Measurements from ENCODE around the gene KRT10. TPM values are rescaled to one million over a fixed set of nuclear protein-coding genes. Genes with fewer than 3 reads are reported as not detected.

KRT10 gene
- total and polyA plus RNA-seq, 9 of the 15 experiments (the other 6 are each of a cell fraction or from before 2014, with no cell fraction given): 47.0 to 179 (median 76.2) TPM

GRCh38 chr17:40854175-40854814, 31.9 kb upstream of the KRT10 start:
- Histone ChIP-seq H3K79me2 (ENCODE audit: control insufficient read depth, insufficient read depth, low read length) (no peaks in the 10 kb centered on the region), H2AFZ (ENCODE audit: low read depth, low read length) (peak overlapping the region; percentile 69), H3K4me2 (ENCODE audit: insufficient read depth, low read length) (peak overlapping the region; percentile 7; the same call in 1 of the 2 replicates), H3K9me1 (ENCODE audit: control insufficient read depth, insufficient read depth, low read length) (no peaks in the 10 kb centered on the region), H3K4me3 (no peak overlapping the region), H3K9me3 (replicated peaks; ENCODE audit: control insufficient read depth, insufficient read depth, low read depth, low read length) (no peaks in the 10 kb centered on the region), H3K27ac (ENCODE audit: extremely low read depth, low read depth, low read length) (peak overlapping the region; percentile 66; the same call in 1 of the 3 replicates), H3K27me3 (ENCODE audit: control insufficient read depth in 2 of 2, insufficient read depth in 2 of 2, low read length in 2 of 2) (no peaks in the 10 kb centered on the region), H4K20me1 (replicated peaks; ENCODE audit: control insufficient read depth, insufficient read depth, low read length) (no peaks in the 10 kb centered on the region), H3K9ac (ENCODE audit: insufficient read depth in 1 of 2, low read depth in 2 of 2, low read length in 2 of 2) (no peak overlapping the region; a peak in 1 of 4 replicates), H3K36me3 (ENCODE audit: control insufficient read depth, insufficient read depth, low read length) (no peaks in the 10 kb centered on the region), H3K4me1 (replicated peaks in 1 of 2; ENCODE audit: control insufficient read depth in 2 of 2, insufficient read depth in 2 of 2, low read length in 2 of 2) (peaks cover 0 to 19% of the 10 kb centered on the region in 2 experiments; a peak in 3 of 5 replicates)
- 8% methylated on average over 6 of the region's 6 CpGs for WGBS (ENCODE audit: insufficient coverage, low coverage, missing lambda C conversion rate)
- CTCF ChIA-PET (ENCODE audit: low intra/inter-chr PET ratio): no interaction called here
- DNase-seq (ENCODE audit: extremely low read depth in 1 of 4, low spot score in 3 of 4): peak; percentile 31 to 66 (median 38)
- in situ Hi-C loops (cut with MboI) (no loop called here), intact Hi-C loops (cut with micrococcal nuclease) (no loop called here)
- peak; percentile 69 for FAIRE-seq
- POLR2A ChIA-PET: interaction anchor here (0.7 to 2.1 kb wide), 3 partner anchors 9 to 17 kb away, joined by 3 to 12 read pairs (median 4); no protein-coding TSS in a partner anchor
- no TSS peak for BruUV-seq (replicated peaks)
- ATAC-seq: peak; percentile 76
- TF ChIP-seq FOXK2 (conservative IDR thresholded peaks at IDR 0.05 in 1 of 2, IDR thresholded peaks at IDR 0.05 in 1 of 2; ENCODE audit: low read depth in 2 of 2) (peak in 1 of 2 experiments; percentile 53; a peak in 2 of 4 replicates), RAD51 (IDR thresholded peaks at IDR 0.05; ENCODE audit: borderline replicate concordance, low read depth) (no peak), CUX1 (CRISPR knock-in tag; IDR thresholded peaks at IDR 0.05) (no peak), ZEB2 (IDR thresholded peaks at IDR 0.05) (peak; percentile 19; the same call in 1 of the 2 replicates), JUN (IDR thresholded peaks at IDR 0.05; ENCODE audit: borderline replicate concordance, low read depth, low read length) (peak; percentile 97), JUN (CRISPR knock-in tag; IDR thresholded peaks at IDR 0.05; ENCODE audit: borderline replicate concordance) (no peak), BRD9 (IDR thresholded peaks at IDR 0.05; ENCODE audit: low read depth, partially characterized antibody) (peak; percentile 67), SNRNP70 (optimal IDR thresholded peaks at IDR 0.05; ENCODE audit: low read depth, low read length) (no peak), AFF4 (CRISPR knock-in tag; IDR thresholded peaks at IDR 0.05) (no peak), ZNF274 (IDR thresholded peaks at IDR 0.05; ENCODE audit: borderline replicate concordance, low read depth, low read length) (no peak), ZNF644 (tag; IDR thresholded peaks at IDR 0.05; ENCODE audit: low read depth) (no peak), ZSCAN29 (IDR thresholded peaks at IDR 0.05) (no peak)
